Testis (tissue), 2 donors: ENCODE results near the gene SDR42E2.

Experiments used
- POLR2A ChIP-seq: fragments of 450-650 bp; IDR thresholded peaks from one replicate; pipeline ENCODE4 v1.6.1; 2017; ENCODE audit warnings: antibody characterized with exemption, mild to moderate bottlenecking, moderate library complexity
- TF ChIP-seq, protein P1 (sequence below), 3 experiments: fragments of 450-650 bp in 2 of 3; fragments of 200-600 bp in 1 of 3; sonication (generic) in 1 of 3; IDR thresholded peaks; one replicate each; pipeline ENCODE4 v1.5.1; 2016 to 2019; ENCODE audit warnings: antibody characterized with exemption in 3 of 3, mild to moderate bottlenecking in 2 of 3, moderate library complexity in 1 of 3

DNA sequence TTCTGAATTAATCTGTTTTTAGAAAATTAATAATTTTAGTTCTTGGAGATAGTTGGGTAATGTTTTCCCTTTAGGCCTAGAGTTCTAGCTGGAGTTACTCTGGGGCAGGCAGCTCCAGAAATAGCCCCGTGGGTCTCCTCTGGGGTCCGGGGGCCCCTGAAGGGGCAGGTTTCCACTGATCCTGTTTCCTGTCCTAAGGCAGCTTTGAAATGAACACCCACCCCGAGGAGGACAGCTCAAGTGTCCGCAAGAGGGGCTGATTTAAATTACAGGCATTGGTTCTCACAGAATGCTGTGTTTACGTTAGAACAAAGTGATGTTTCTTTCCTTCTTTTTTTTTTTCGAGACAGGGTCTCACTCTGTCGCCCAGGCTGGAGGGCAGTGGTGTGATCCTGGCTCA, 67.6 kb downstream of the SDR42E2 start:
- no peak for TF ChIP-seq POLR2A
- TF ChIP-seq, protein P1, sequence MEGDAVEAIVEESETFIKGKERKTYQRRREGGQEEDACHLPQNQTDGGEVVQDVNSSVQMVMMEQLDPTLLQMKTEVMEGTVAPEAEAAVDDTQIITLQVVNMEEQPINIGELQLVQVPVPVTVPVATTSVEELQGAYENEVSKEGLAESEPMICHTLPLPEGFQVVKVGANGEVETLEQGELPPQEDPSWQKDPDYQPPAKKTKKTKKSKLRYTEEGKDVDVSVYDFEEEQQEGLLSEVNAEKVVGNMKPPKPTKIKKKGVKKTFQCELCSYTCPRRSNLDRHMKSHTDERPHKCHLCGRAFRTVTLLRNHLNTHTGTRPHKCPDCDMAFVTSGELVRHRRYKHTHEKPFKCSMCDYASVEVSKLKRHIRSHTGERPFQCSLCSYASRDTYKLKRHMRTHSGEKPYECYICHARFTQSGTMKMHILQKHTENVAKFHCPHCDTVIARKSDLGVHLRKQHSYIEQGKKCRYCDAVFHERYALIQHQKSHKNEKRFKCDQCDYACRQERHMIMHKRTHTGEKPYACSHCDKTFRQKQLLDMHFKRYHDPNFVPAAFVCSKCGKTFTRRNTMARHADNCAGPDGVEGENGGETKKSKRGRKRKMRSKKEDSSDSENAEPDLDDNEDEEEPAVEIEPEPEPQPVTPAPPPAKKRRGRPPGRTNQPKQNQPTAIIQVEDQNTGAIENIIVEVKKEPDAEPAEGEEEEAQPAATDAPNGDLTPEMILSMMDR (IDR thresholded peaks at IDR 0.05) = no peak
